ENCODE data around the gene STARD9. TPM values are rescaled to one million over a fixed set of nuclear protein-coding genes. Genes with fewer than 3 reads are reported as not detected.

Gene STARD9
- total and polyA plus RNA-seq, 12 donors, result 2.3 to 15.7 (median 6.1) TPM

DNA sequence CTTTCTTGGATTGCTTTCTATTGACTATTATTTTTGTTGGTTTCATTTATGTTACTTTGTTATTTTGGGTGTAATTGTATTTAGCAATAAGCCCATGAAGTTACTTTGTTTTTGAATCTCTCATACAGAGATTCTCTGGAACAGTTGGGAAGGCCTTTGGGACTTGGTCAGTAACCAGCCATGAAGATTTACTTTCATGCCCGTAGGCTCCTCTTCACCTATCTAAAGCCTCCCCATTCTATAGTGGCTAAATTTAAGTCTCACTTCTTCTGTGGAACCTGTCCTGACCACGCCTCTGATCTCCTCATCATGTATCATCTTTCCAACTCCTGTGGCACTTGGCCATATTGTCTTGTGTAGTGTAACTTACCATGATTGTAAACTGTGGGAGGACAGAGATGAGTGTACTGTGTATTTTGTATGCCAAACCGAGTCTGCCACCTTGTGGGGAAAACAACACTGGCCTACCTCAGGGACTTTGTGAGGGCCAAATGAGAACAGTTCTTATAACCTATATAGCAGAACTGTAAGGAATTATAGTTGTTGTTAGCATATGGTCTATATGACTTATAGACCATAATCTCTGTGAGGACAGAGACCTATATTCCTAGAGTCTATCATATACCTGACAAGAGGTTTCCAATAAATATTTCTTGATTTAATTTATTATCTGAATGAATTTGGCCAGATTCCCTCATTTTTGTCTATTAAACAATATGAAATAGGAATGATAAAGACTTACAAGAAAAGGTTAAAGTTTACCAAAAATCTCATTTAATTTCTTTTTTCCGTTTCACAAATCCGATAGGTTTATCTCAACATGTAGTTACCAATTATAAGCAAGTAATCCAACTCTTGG is 75.0 kb downstream of the STARD9 start:
- intact Hi-C loops (cut with DNase I), result loop anchor here in 7 of 10 donors (2.0 to 10.0 kb wide), 4 partner anchors 96 to 106 kb away; partner anchors contain the start of genes HAUS2 (in 5 of the 7) and LRRC57 (in 5 of the 7)
- H3K36me3 ChIP-seq, result peaks cover 0 to 57% (median 18%) of the 10 kb centered on the region in 9 donors
- 44 to 57% methylated on average over 5 of the region's 5 CpGs for WGBS, 2 donors
- no peaks in the 10 kb centered on the region for H3K9me3 ChIP-seq
- no peak overlapping the region for H3K27ac ChIP-seq
- H3K27me3 ChIP-seq, result no peaks in the 10 kb centered on the region
- H3K4me3 ChIP-seq, result no peak overlapping the region
- H3K4me1 ChIP-seq, result peaks cover 0 to 17% (median 3%) of the 10 kb centered on the region in 9 donors
- DNase-seq, result peak in 1 of 2 donors; percentile 71
- TF ChIP-seq, protein P1, sequence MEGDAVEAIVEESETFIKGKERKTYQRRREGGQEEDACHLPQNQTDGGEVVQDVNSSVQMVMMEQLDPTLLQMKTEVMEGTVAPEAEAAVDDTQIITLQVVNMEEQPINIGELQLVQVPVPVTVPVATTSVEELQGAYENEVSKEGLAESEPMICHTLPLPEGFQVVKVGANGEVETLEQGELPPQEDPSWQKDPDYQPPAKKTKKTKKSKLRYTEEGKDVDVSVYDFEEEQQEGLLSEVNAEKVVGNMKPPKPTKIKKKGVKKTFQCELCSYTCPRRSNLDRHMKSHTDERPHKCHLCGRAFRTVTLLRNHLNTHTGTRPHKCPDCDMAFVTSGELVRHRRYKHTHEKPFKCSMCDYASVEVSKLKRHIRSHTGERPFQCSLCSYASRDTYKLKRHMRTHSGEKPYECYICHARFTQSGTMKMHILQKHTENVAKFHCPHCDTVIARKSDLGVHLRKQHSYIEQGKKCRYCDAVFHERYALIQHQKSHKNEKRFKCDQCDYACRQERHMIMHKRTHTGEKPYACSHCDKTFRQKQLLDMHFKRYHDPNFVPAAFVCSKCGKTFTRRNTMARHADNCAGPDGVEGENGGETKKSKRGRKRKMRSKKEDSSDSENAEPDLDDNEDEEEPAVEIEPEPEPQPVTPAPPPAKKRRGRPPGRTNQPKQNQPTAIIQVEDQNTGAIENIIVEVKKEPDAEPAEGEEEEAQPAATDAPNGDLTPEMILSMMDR (IDR thresholded peaks at IDR 0.05), result peak; percentile 53 to 92 (median 82)
- peak; percentile 85 to 97 (median 95) for ATAC-seq

DNA sequence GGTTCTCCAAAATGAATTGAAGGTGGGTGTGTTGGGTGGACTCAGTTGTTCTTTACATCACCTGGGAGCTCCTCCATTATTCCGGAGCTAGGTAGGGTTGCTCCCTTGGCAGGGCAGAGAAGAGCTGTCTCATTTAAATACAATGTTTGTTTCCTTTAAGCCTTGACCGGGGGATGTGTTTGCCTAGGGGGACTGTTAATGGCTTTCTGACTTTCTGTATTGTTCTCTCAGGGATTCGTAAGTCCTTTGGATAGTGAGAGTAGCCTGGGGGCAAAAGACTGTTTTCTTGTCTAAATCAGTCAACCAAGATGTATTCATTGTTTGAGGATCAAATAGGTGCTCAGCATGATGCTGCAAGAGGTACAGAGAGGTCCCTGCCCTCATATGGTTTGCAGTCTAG is 90.4 kb downstream of the STARD9 start:
- intact Hi-C loops (cut with DNase I), result no loop called here

DNA sequence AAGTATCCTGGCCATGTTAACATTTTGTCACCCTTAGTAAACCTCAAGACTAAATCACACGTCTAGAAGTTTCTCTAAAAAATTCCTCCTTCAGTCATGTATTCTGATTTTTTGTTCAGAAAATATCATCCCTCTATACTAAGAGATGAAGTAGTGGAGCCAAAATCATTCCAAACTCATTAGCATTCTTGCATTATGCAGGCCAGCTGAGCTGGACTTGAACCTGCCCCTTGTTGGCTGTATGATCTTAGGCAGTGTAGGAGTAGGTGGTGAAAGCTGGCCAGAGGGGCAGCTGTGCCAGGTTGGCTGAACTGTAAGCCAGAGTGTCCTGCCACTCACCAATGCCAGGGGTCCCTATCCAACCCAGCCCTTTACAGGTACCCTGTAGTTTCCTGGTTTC is 92.4 kb downstream of the STARD9 start:
- Histone ChIP-seq H3K4me3 (no peak overlapping the region), H3K27me3 (no peaks in the 10 kb centered on the region), H3K4me1 (no peaks in the 10 kb centered on the region), H3K27ac (no peak overlapping the region), H3K9me3 (no peaks in the 10 kb centered on the region), H3K36me3 (peaks cover 0 to 100% (median 30%) of the 10 kb centered on the region in 9 donors)
- DNase-seq (no peak), ATAC-seq (no peak)
- intact Hi-C loops (cut with DNase I), result no loop called here
- TF ChIP-seq, protein P1 (IDR thresholded peaks at IDR 0.05), result no peak
- WGBS, 2 donors, result 88 to 93% methylated on average over 1 of the region's 1 CpG

More for the DNA sequence above, 90.4 kb downstream of the STARD9 start:
- no peak overlapping the region for H3K4me3 ChIP-seq
- DNase-seq, result no peak
- TF ChIP-seq, protein P1 (IDR thresholded peaks at IDR 0.05), result no peak
- no peaks in the 10 kb centered on the region for H3K4me1 ChIP-seq
- peaks cover 0 to 100% (median 45%) of the 10 kb centered on the region in 9 donors for H3K36me3 ChIP-seq
- WGBS, 2 donors, result 94 to 95% methylated on average over 3 of the region's 3 CpGs
- ATAC-seq, result no peak
- no peak overlapping the region for H3K27ac ChIP-seq
- no peaks in the 10 kb centered on the region for H3K27me3 ChIP-seq
- no peaks in the 10 kb centered on the region for H3K9me3 ChIP-seq

DNA sequence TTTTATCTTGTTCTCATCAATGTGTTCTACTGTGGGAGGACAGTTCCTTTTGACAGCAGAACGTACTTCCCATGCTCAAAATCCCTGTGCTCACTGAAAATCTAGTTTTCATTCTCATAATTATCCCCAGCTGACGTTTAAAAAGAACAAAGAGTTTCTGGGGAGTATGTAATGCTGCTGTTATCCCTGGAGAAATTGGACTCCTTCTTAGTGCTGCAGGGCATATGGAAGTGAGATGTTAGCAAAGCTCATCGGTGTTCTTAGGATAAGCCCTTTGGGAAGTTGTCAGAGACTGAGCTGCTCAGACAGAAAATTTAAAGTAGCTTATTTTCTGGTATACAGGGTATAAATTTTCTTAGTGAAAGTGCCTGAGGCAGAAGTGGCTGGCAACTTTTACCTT is 95.0 kb downstream of the STARD9 start:
- no peaks in the 10 kb centered on the region for H3K4me1 ChIP-seq
- ATAC-seq (no peak), DNase-seq (no peak)
- peaks cover 0 to 100% (median 24%) of the 10 kb centered on the region in 9 donors for H3K36me3 ChIP-seq
- no peak overlapping the region for H3K27ac ChIP-seq
- intact Hi-C loops (cut with DNase I), result no loop called here
- no peaks in the 10 kb centered on the region for H3K9me3 ChIP-seq
- H3K27me3 ChIP-seq, result no peaks in the 10 kb centered on the region
- TF ChIP-seq, protein P1 (IDR thresholded peaks at IDR 0.05), result no peak
- H3K4me3 ChIP-seq, result no peak overlapping the region
- 83 to 87% methylated on average over 3 of the region's 3 CpGs for WGBS, 2 donors
